K562 (cell line): ENCODE results near the gene NMNAT2. TPM values are rescaled to one million over a fixed set of nuclear protein-coding genes. Genes with fewer than 3 reads are reported as not detected.

Source experiments
- ATAC-seq: fragments of 200-7000 bp; cut with Tn5 transposase; 3 replicates; pipeline ENCODE4 v1.9.1; 2020; ENCODE audit warnings: moderate library complexity
- BruUV-seq: library from RNA; stranded (reverse); fragments of 400-500 nt; replicated peaks from 2 replicates; lab custom pipeline; 2021; lab: Mats Ljungman, UMichigan
- CTCF ChIA-PET: fragments of 300-600 bp; formaldehyde crosslinking; extraction: SDS; loops from one replicate; lab custom pipeline; 2021; ENCODE audit warnings: low intra/inter-chr PET ratio; lab: Yijun Ruan, JAX
- POLR2A ChIA-PET: fragments of 300-600, 350-650 bp; sonication (Branson Sonifier 250); formaldehyde crosslinking; extraction: SDS; loops from one replicate; lab custom pipeline; 2021; ENCODE audit warnings: antibody characterized with exemption, inconsistent platforms; lab: Yijun Ruan, JAX
- DNase-seq, 4 experiments: peaks; one replicate each; pipeline versions ENCODE4 v3.0.0 to v3.0.0-alpha.2; 2011 to 2018; ENCODE audit warnings: low spot score in 3 of 4, mixed read lengths in 3 of 4; ENCODE audit errors: extremely low read depth in 1 of 4
- FAIRE-seq: peaks from 2 replicates; lab custom pipeline; 2011; peaks lifted over from hg19 to GRCh38; lab: Jason Lieb, UNC
- H2AFZ ChIP-seq: 2 replicates; pipeline ENCODE4 v1.6.0; 2011; ENCODE audit warnings: low read depth, low read length, control low read depth, inconsistent platforms
- H3K27ac ChIP-seq: fragments of 200-600 bp; 3 replicates; pipeline ENCODE4 v1.8.0; 2011; ENCODE audit warnings: low read depth, mild to moderate bottlenecking, control low read depth, inconsistent platforms, low read length, moderate library complexity, mixed read lengths; ENCODE audit errors: extremely low read depth
- H3K27me3 ChIP-seq, 2 experiments: fragments of 300-600 bp in 1 of 2; 2 replicates in 1 of 2; 3 replicates in 1 of 2; pipeline versions ENCODE4 v1.6.0 to v1.8.0; 2011; ENCODE audit warnings: inconsistent platforms in 2 of 2, low read length in 2 of 2, mild to moderate bottlenecking in 1 of 2, mixed read lengths in 1 of 2, moderate library complexity in 1 of 2; ENCODE audit not compliant: control insufficient read depth in 2 of 2, insufficient read depth in 2 of 2
- H3K36me3 ChIP-seq: fragments of 300-600 bp; 3 replicates; pipeline ENCODE4 v1.8.0; 2011; ENCODE audit warnings: mild to moderate bottlenecking, low read length, inconsistent platforms; ENCODE audit not compliant: control insufficient read depth, insufficient read depth
- H3K4me1 ChIP-seq, 2 experiments: fragments of 200-600 bp in 1 of 2; replicated peaks in 1 of 2; 2 replicates in 1 of 2; 3 replicates in 1 of 2; pipeline versions ENCODE4 v1.5.1 to v1.8.0; 2011; ENCODE audit warnings: inconsistent platforms in 2 of 2, low read length in 2 of 2, mild to moderate bottlenecking in 1 of 2, mixed read lengths in 1 of 2, moderate library complexity in 1 of 2; ENCODE audit not compliant: control insufficient read depth in 2 of 2, insufficient read depth in 2 of 2
- H3K4me2 ChIP-seq: 2 replicates; pipeline ENCODE4 v1.6.1; 2011; ENCODE audit warnings: low read length, control low read depth, inconsistent platforms, mixed read lengths; ENCODE audit not compliant: insufficient read depth
- H3K4me3 ChIP-seq: fragments of 200-600 bp; sonication (generic), shearing (Covaris generic); 2 replicates; pipeline ENCODE4 v1.5.1; 2016; ENCODE audit warnings: control low read depth, inconsistent platforms
- H3K79me2 ChIP-seq: fragments of 200-600 bp; 3 replicates; pipeline ENCODE4 v1.8.0; 2011; ENCODE audit warnings: low read length, inconsistent platforms; ENCODE audit not compliant: control insufficient read depth, insufficient read depth
- H3K9ac ChIP-seq, 2 experiments: 2 replicates each; pipeline versions ENCODE4 v1.6.0 to v1.6.1; 2011; ENCODE audit warnings: low read depth in 2 of 2, low read length in 2 of 2, control low read depth in 1 of 2, inconsistent platforms in 1 of 2, mild to moderate bottlenecking in 1 of 2, mixed read lengths in 1 of 2; ENCODE audit not compliant: insufficient read depth in 1 of 2
- H3K9me1 ChIP-seq: one replicate; pipeline ENCODE4 v1.6.0; 2011; ENCODE audit warnings: inconsistent platforms, mild to moderate bottlenecking, low read length, moderate library complexity; ENCODE audit not compliant: control insufficient read depth, insufficient read depth
- H3K9me3 ChIP-seq: replicated peaks from 2 replicates; pipeline ENCODE4 v1.5.1; 2011; ENCODE audit warnings: low read depth, low read length, inconsistent platforms; ENCODE audit not compliant: control insufficient read depth, insufficient read depth
- H4K20me1 ChIP-seq: replicated peaks from 2 replicates; pipeline ENCODE4 v1.6.1; 2011; ENCODE audit warnings: low read length, inconsistent platforms, mixed read lengths; ENCODE audit not compliant: control insufficient read depth, insufficient read depth
- HNRNPK ChIP-seq: fragments of 200-400 bp; formaldehyde crosslinking; IDR thresholded peaks from one replicate; pipeline ENCODE4 v1.6.1; 2018; ENCODE audit warnings: mild to moderate bottlenecking, low read depth, low read length; ENCODE audit not compliant: poor library complexity, severe bottlenecking
- HNRNPLL ChIP-seq: fragments of 200-400 bp; formaldehyde crosslinking; IDR thresholded peaks from 2 replicates; pipeline ENCODE4 v1.6.1; 2017; ENCODE audit warnings: low read length, low read depth, mild to moderate bottlenecking; ENCODE audit not compliant: poor library complexity, severe bottlenecking
- ILK ChIP-seq: fragments of 450-650 bp; IDR thresholded peaks from 2 replicates; pipeline ENCODE4 v1.6.1; 2016; ENCODE audit warnings: missing genetic modification characterization, low read depth, mild to moderate bottlenecking, missing compliant biosample characterization, moderate library complexity, borderline replicate concordance
- MECOM ChIP-seq: fragments of 250-450 bp; sonication (Bioruptor Pico); IDR thresholded peaks from 2 replicates; pipeline ENCODE4 v1.8.0; 2022; ENCODE audit warnings: inconsistent platforms
- MLX ChIP-seq, 2 experiments: fragments of 450-650 bp in 1 of 2; sonication (generic) in 1 of 2; formaldehyde crosslinking; conservative IDR thresholded peaks; 2 replicates each; pipeline versions ENCODE4 v1.4.0 to v1.8.1; 2020 to 2022; ENCODE audit warnings: mild to moderate bottlenecking in 1 of 2, missing genetic modification reagents in 1 of 2
- NEUROD1 ChIP-seq: fragments of 150-350 bp; IDR thresholded peaks from 2 replicates; pipeline ENCODE4 v1.6.1; 2014; ENCODE audit warnings: borderline replicate concordance, low read length, low read depth; ENCODE audit not compliant: partially characterized antibody
- SRSF3 ChIP-seq: fragments of 200-400 bp; formaldehyde crosslinking; IDR thresholded peaks from 2 replicates; pipeline ENCODE4 v1.6.1; 2016; ENCODE audit warnings: mild to moderate bottlenecking, low read length, moderate library complexity; ENCODE audit not compliant: insufficient read depth
- TAF15 ChIP-seq: fragments of 200-400 bp; formaldehyde crosslinking; IDR thresholded peaks from 2 replicates; pipeline ENCODE4 v1.6.1; 2017; ENCODE audit warnings: mild to moderate bottlenecking, low read depth, low read length, moderate library complexity
- XRCC5 ChIP-seq: fragments of 200-400 bp; formaldehyde crosslinking; IDR thresholded peaks from 2 replicates; pipeline ENCODE4 v1.6.1; 2017; ENCODE audit warnings: low read depth, mild to moderate bottlenecking, low read length
- ZKSCAN8 ChIP-seq: fragments of 200-800 bp; sonication (Bioruptor generic); IDR thresholded peaks from 2 replicates; pipeline ENCODE4 v1.6.1; 2016; ENCODE audit warnings: missing genetic modification characterization, missing compliant biosample characterization
- ZNF699 ChIP-seq: fragments of 250-450 bp; sonication (Bioruptor Pico); IDR thresholded peaks from 2 replicates; pipeline ENCODE4 v1.8.0; 2021; ENCODE audit warnings: mild to moderate bottlenecking, moderate library complexity; ENCODE audit not compliant: insufficient replicate concordance
- ZNF766 ChIP-seq: fragments of 200-800 bp; sonication (Bioruptor generic); conservative IDR thresholded peaks from 2 replicates; pipeline ENCODE4 v1.6.1; 2016; ENCODE audit warnings: missing genetic modification characterization, missing compliant biosample characterization
- WGBS: fragments of 100-300 bp; shearing (Covaris generic); methylation state at CpG from one replicate; pipeline ENCODE4 v1.1.6; 2016; ENCODE audit warnings: low coverage, mixed read lengths; ENCODE audit not compliant: insufficient coverage; ENCODE audit errors: missing lambda C conversion rate; 5-methylcytosine and 5-hydroxymethylcytosine counted together
- in situ Hi-C: fragments of 300-500 bp; cut with MboI; formaldehyde crosslinking; loops from 4 replicates; pipeline ENCODE4 v1.15.0; 2018; ENCODE audit warnings: inconsistent platforms, mixed read lengths
- intact Hi-C: fragments of 100-400 bp; cut with micrococcal nuclease; formaldehyde crosslinking; loops from 2 replicates; pipeline ENCODE4 v1.14.2; 2022
- polyA plus RNA-seq, 8 experiments: library from polyadenylated mRNA; depleted of rRNA in 4 of 8; stranded (reverse) in 5 of 8; unstranded in 3 of 8; fragments of >200 nt; fragmentation: Nextera tagmentation in 2 of 8; fragmentation: Illumina TruSeq in 1 of 8; extraction: Ambion mirVana in 2 of 8; extraction: Trizol in 1 of 8; gene quantifications; 2 replicates each; pipeline versions ENCODE4 v1.2.1 to v1.2.3, GENCODE V29; 2011 to 2014; ENCODE audit warnings: inconsistent platforms in 1 of 8, missing spikeins in 1 of 8
- total RNA-seq, 7 experiments: library from RNA; depleted of rRNA in 6 of 7; stranded (reverse); fragments of >200 nt in 6 of 7; fragmentation: Illumina TruSeq in 2 of 7; extraction: Trizol in 2 of 7; gene quantifications; 2 replicates each; pipeline versions ENCODE4 v1.2.1 to v1.2.3, GENCODE V29; 2011 to 2021; ENCODE audit warnings: low replicate concordance in 1 of 7

The NMNAT2 gene
- total and polyA plus RNA-seq, 9 of the 15 experiments (the other 6 are each of a cell fraction or from before 2014, with no cell fraction given), result not detected

- ATAC-seq, result no peak
- in situ Hi-C loops (no loop called here), intact Hi-C loops (no loop called here)
- no peak overlapping the region for H3K27ac ChIP-seq
- no peaks in the 10 kb centered on the region for H3K9me3 ChIP-seq
- CTCF ChIA-PET, result no interaction called here
- H3K9me1 ChIP-seq, result no peaks in the 10 kb centered on the region
- H3K36me3 ChIP-seq, result no peaks in the 10 kb centered on the region
- H3K27me3 ChIP-seq, result peaks cover 0 to 28% of the 10 kb centered on the region in 2 experiments
- no peak for DNase-seq
- no peak overlapping the region for H3K4me2 ChIP-seq
- H3K9ac ChIP-seq, result no peak overlapping the region
- H3K79me2 ChIP-seq, result no peaks in the 10 kb centered on the region
- no peaks in the 10 kb centered on the region for H3K4me1 ChIP-seq
- no peak overlapping the region for H2AFZ ChIP-seq
- POLR2A ChIA-PET, result no interaction called here
- no TSS peak for BruUV-seq
- no peak overlapping the region for H3K4me3 ChIP-seq
- TF ChIP-seq ZNF699 (CRISPR knock-in tag), result no peak
- no peak for TF ChIP-seq XRCC5
- TF ChIP-seq SRSF3, result no peak
- no peak for TF ChIP-seq ILK (tag)
- no peak for TF ChIP-seq MLX (CRISPR knock-in tag; conservative IDR thresholded peaks at IDR 0.05)
- no peak for TF ChIP-seq MECOM
- no peak for TF ChIP-seq ZKSCAN8 (CRISPR knock-in tag)
- no peak for TF ChIP-seq NEUROD1
- no peak for TF ChIP-seq HNRNPK
- no peak for TF ChIP-seq TAF15
- TF ChIP-seq ZNF766 (CRISPR knock-in tag), result no peak
- no peak for TF ChIP-seq HNRNPLL
- 1% methylated on average over 4 of the region's 4 CpGs for WGBS
- no peaks in the 10 kb centered on the region for H4K20me1 ChIP-seq
- no peak for FAIRE-seq
Observed at GRCh38 chr1:183339556-183340167, 78.5 kb downstream of the NMNAT2 start.
